A549 (cell line): ENCODE measurements around the gene TP53BP1. TPM values are rescaled to one million over a fixed set of nuclear protein-coding genes. Genes with fewer than 3 reads are reported as not detected.

ENCODE experiments used
- ATAC-seq, 2 experiments: fragments of 200-7000 bp in 1 of 2; fragments of >200 bp in 1 of 2; cut with Nextera tagmentation in 1 of 2; cut with Tn5 transposase in 1 of 2; 3 replicates each; pipeline versions ENCODE4 v1.8.0 to v1.9.1; 2018 to 2020; ENCODE audit warnings: mild to moderate bottlenecking in 1 of 2, moderate library complexity in 1 of 2
- CTCF ChIA-PET: fragments of 300-600 bp; sonication (Branson Sonifier 250); formaldehyde crosslinking; extraction: SDS; loops from one replicate; lab custom pipeline; 2021; ENCODE audit warnings: antibody characterized with exemption, inconsistent platforms; lab: Yijun Ruan, JAX
- POLR2A ChIA-PET: fragments of 350-600 bp; formaldehyde crosslinking; extraction: SDS; loops from one replicate; lab custom pipeline; 2021; ENCODE audit warnings: antibody characterized with exemption, inconsistent platforms; lab: Yijun Ruan, JAX
- DNase-seq, 2 experiments: peaks; one replicate each; pipeline versions ENCODE4 v3.0.0 to v3.0.0-alpha.2; 2011 to 2016; ENCODE audit warnings: low read depth in 1 of 2, low spot score in 1 of 2
- FAIRE-seq: peaks from 2 replicates; lab custom pipeline; 2011; peaks lifted over from hg19 to GRCh38; lab: Jason Lieb, UNC
- H3K27ac ChIP-seq, 2 experiments: fragments of >200 bp; sonication (Bioruptor Twin); formaldehyde crosslinking; 3 replicates each; pipeline ENCODE4 v1.5.1; 2016 to 2017
- H3K4me1 ChIP-seq: fragments of >200 bp; sonication (Bioruptor Twin); formaldehyde crosslinking; 3 replicates; pipeline ENCODE4 v1.6.1; 2016
- H3K4me2 ChIP-seq: fragments of >200 bp; sonication (Bioruptor Twin); formaldehyde crosslinking; 3 replicates; pipeline ENCODE4 v1.6.1; 2016
- H3K4me3 ChIP-seq: fragments of >200 bp; sonication (Bioruptor Twin); formaldehyde crosslinking; 3 replicates; pipeline ENCODE4 v1.5.1; 2016
- H3K9me3 ChIP-seq: fragments of >200 bp; sonication (Bioruptor Twin); formaldehyde crosslinking; 3 replicates; pipeline ENCODE4 v1.6.1; 2016
- BHLHE40 ChIP-seq: IDR thresholded peaks from 2 replicates; pipeline ENCODE4 v1.6.1; 2012; ENCODE audit warnings: low read depth, low read length, inconsistent platforms
- CHD2 ChIP-seq: fragments of 150-350 bp; IDR thresholded peaks from 2 replicates; pipeline ENCODE4 v1.6.1; 2014; ENCODE audit warnings: low read length; ENCODE audit not compliant: partially characterized antibody
- EHF ChIP-seq: fragments of 250-450 bp; sonication (Bioruptor Pico); IDR thresholded peaks from 2 replicates; pipeline ENCODE4 v1.5.0; 2020; ENCODE audit warnings: mild to moderate bottlenecking
- EHMT2 ChIP-seq: fragments of 200-600 bp; sonication (generic); IDR thresholded peaks from 2 replicates; pipeline ENCODE4 v1.6.1; 2016; ENCODE audit warnings: antibody characterized with exemption, low read depth, mild to moderate bottlenecking, moderate library complexity
- EP300 ChIP-seq, 2 experiments: fragments of >200 bp; sonication (Bioruptor Twin); formaldehyde crosslinking; IDR thresholded peaks; 2 replicates in 1 of 2; 3 replicates in 1 of 2; pipeline ENCODE4 v1.6.1; 2016 to 2017
- ESRRA ChIP-seq: fragments of 150-350 bp; IDR thresholded peaks from 2 replicates; pipeline ENCODE4 v1.6.1; 2014; ENCODE audit warnings: mild to moderate bottlenecking, low read length, borderline replicate concordance
- GATA3 ChIP-seq: IDR thresholded peaks from 2 replicates; pipeline ENCODE4 v1.6.1; 2012; ENCODE audit warnings: borderline replicate concordance
- HDAC2 ChIP-seq: fragments of 200-600 bp; sonication (generic); IDR thresholded peaks from 2 replicates; pipeline ENCODE4 v1.6.1; 2016
- HES2 ChIP-seq: fragments of >200 bp; sonication (Bioruptor Twin); formaldehyde crosslinking; IDR thresholded peaks from 2 replicates; pipeline ENCODE4 v1.6.1; 2016
- HMGXB4 ChIP-seq: fragments of 250-450 bp; sonication (Bioruptor Pico); IDR thresholded peaks from 2 replicates; pipeline ENCODE4 v1.5.0; 2021; ENCODE audit warnings: mild to moderate bottlenecking, moderate library complexity, borderline replicate concordance
- HOXA7 ChIP-seq: fragments of 250-450 bp; sonication (Bioruptor Pico); IDR thresholded peaks from 2 replicates; pipeline ENCODE4 v1.5.0; 2020; ENCODE audit warnings: mild to moderate bottlenecking, moderate library complexity
- HOXB13 ChIP-seq: fragments of 250-450 bp; sonication (Bioruptor Pico); IDR thresholded peaks from 2 replicates; pipeline ENCODE4 v1.5.0; 2020; ENCODE audit warnings: low read depth, mild to moderate bottlenecking, moderate library complexity
- MAFK ChIP-seq: fragments of 450-650 bp; IDR thresholded peaks from 2 replicates; pipeline ENCODE4 v1.6.1; 2014; ENCODE audit not compliant: partially characterized antibody
- MYC ChIP-seq: IDR thresholded peaks from 2 replicates; pipeline ENCODE4 v1.6.1; 2012; ENCODE audit warnings: mild to moderate bottlenecking, inconsistent platforms, low read length, improper control_type of control experiment, borderline replicate concordance
- NFE2L2 ChIP-seq: fragments of 150-350 bp; conservative IDR thresholded peaks from 2 replicates; pipeline ENCODE4 v1.6.1; 2014; ENCODE audit warnings: low read length
- NPAS2 ChIP-seq: fragments of 250-450 bp; sonication (Bioruptor Pico); IDR thresholded peaks from 2 replicates; pipeline ENCODE4 v1.8.0; 2022; ENCODE audit warnings: mild to moderate bottlenecking, moderate library complexity, borderline replicate concordance
- NR3C1 ChIP-seq: fragments of >200 bp; sonication (Bioruptor Twin); formaldehyde crosslinking; IDR thresholded peaks from 3 replicates; pipeline ENCODE4 v1.6.1; 2017
- PBX3 ChIP-seq: IDR thresholded peaks from 2 replicates; pipeline ENCODE4 v1.6.1; 2012
- PHF8 ChIP-seq: fragments of 200-600 bp; sonication (generic); IDR thresholded peaks from 2 replicates; pipeline ENCODE4 v1.6.1; 2016; ENCODE audit warnings: low read depth, mild to moderate bottlenecking, antibody characterized with exemption, moderate library complexity, borderline replicate concordance
- POLR2A ChIP-seq: IDR thresholded peaks from 2 replicates; pipeline ENCODE4 v1.6.1; 2012; ENCODE audit warnings: mild to moderate bottlenecking, low read length
- RAD21 ChIP-seq, 2 experiments: fragments of >200 bp in 1 of 2; sonication (Bioruptor Twin) in 1 of 2; formaldehyde crosslinking in 1 of 2; IDR thresholded peaks in 1 of 2; conservative IDR thresholded peaks in 1 of 2; 2 replicates in 1 of 2; 3 replicates in 1 of 2; pipeline ENCODE4 v1.6.1; 2012 to 2018; ENCODE audit warnings: inconsistent platforms in 1 of 2
- TP53 ChIP-seq: fragments of 250-450 bp; sonication (Bioruptor Pico); IDR thresholded peaks from 2 replicates; pipeline ENCODE4 v1.5.0; 2021; ENCODE audit warnings: mild to moderate bottlenecking, moderate library complexity
- ZSCAN20 ChIP-seq: fragments of 250-450 bp; sonication (Bioruptor Pico); IDR thresholded peaks from 2 replicates; pipeline ENCODE4 v1.8.0; 2022; ENCODE audit warnings: mild to moderate bottlenecking, moderate library complexity
- WGBS: methylation state at CpG from one replicate; pipeline ENCODE4 v1.1.6; 2017; ENCODE audit errors: missing lambda C conversion rate; 5-methylcytosine and 5-hydroxymethylcytosine counted together
- polyA plus RNA-seq, 4 experiments: library from polyadenylated mRNA; depleted of rRNA in 3 of 4; stranded (reverse); fragments of >200 nt; fragmentation: RNase III in 1 of 4; extraction: RNeasy Plus Mini Kit Qiagen cat#74134 plus additional on column Dnase treatment in 1 of 4; gene quantifications; 2 replicates in 3 of 4; 3 replicates in 1 of 4; pipeline ENCODE4 v1.2.3, GENCODE V29; 2011 to 2017

TP53BP1 gene
- polyA plus RNA-seq, 2 of the 4 experiments (the other 2 are of a cell fraction): 25.0 to 49.8 TPM

- H3K27ac ChIP-seq: no peak overlapping the region
- ChIA-PET POLR2A (no interaction called here), CTCF (no interaction called here)
- no peak overlapping the region for H3K4me3 ChIP-seq
- FAIRE-seq: no peak
- DNase-seq: no peak
- H3K9me3 ChIP-seq: no peaks in the 10 kb centered on the region
- WGBS: 90% methylated on average over 6 of the region's 6 CpGs
- ATAC-seq: no peak
- H3K4me1 ChIP-seq: peaks cover 7% of the 10 kb centered on the region; the same call in 2 of the 3 replicates
- TF ChIP-seq PHF8: no peak
- TF ChIP-seq EHMT2: no peak
- TF ChIP-seq PBX3: no peak
- TF ChIP-seq NPAS2: no peak
- no peak for TF ChIP-seq MYC
- TF ChIP-seq HOXA7 (CRISPR knock-in tag): no peak
- no peak for TF ChIP-seq HOXB13 (CRISPR knock-in tag)
- TF ChIP-seq POLR2A: no peak
- no peak for TF ChIP-seq RAD21 (conservative IDR thresholded peaks at IDR 0.05 in 1 of 2, IDR thresholded peaks at IDR 0.05 in 1 of 2)
- no peak for TF ChIP-seq NR3C1
- no peak overlapping the region for H3K4me2 ChIP-seq
Observed at GRCh38 chr15:43487271-43487895, 5.6 kb downstream of the TP53BP1 start.

GRCh38 chr15:43484455-43484854 lies 8.5 kb downstream of the TP53BP1 start:
- ChIA-PET CTCF (interaction anchor here (0.9 to 1.6 kb wide), 2 partner anchors 17 to 27 kb away, joined by 4 to 5 read pairs; no protein-coding TSS in a partner anchor), POLR2A (no interaction called here)
- ATAC-seq (no peak), FAIRE-seq (no peak), DNase-seq (no peak)
- H3K4me2 ChIP-seq: no peak overlapping the region
- H3K27ac ChIP-seq: no peak overlapping the region
- H3K4me1 ChIP-seq: no peaks in the 10 kb centered on the region
- no peak overlapping the region for H3K4me3 ChIP-seq
- no peak for TF ChIP-seq NPAS2
- no peak for TF ChIP-seq HOXA7 (CRISPR knock-in tag)
- no peak for TF ChIP-seq EP300 (IDR thresholded peaks at IDR 0.05)
- no peak for TF ChIP-seq EHF (CRISPR knock-in tag)
- no peak for TF ChIP-seq GATA3
- TF ChIP-seq HOXB13 (CRISPR knock-in tag): no peak
- TF ChIP-seq HMGXB4 (CRISPR knock-in tag): no peak
- no peak for TF ChIP-seq MAFK
- no peak for TF ChIP-seq POLR2A
- TF ChIP-seq BHLHE40: no peak
- no peak for TF ChIP-seq ZSCAN20
- no peak for TF ChIP-seq RAD21 (conservative IDR thresholded peaks at IDR 0.05 in 1 of 2, IDR thresholded peaks at IDR 0.05 in 1 of 2)
- no peak for TF ChIP-seq HES2
- TF ChIP-seq ESRRA: no peak
- TF ChIP-seq HDAC2: no peak
- TF ChIP-seq NFE2L2: no peak
- TF ChIP-seq CHD2: no peak
- TF ChIP-seq TP53: no peak
- H3K9me3 ChIP-seq: no peaks in the 10 kb centered on the region
- 88% methylated on average over 2 of the region's 2 CpGs for WGBS
